ENCODE results near the gene PGA4.
"Not testable (repeated sequence)": the region's sequence is repeated elsewhere in the genome, so short reads cannot be mapped to it uniquely, and the experiment has no call there.

PGA4 gene

GRCh38 chr11:61194981-61195695 is 27.0 kb upstream of the PGA4 start:
- TF ChIP-seq POLR2A (IDR thresholded peaks at IDR 0.05; ENCODE audit: low read depth, low read length) = no peak
- no peak for DNase-seq (ENCODE audit: insufficient read length, low spot score)
- no peak for FAIRE-seq

GRCh38 chr11:61195719-61196118 is 26.4 kb upstream of the PGA4 start:
- no peak for FAIRE-seq
- no peak for DNase-seq (ENCODE audit: insufficient read length, low spot score)

GRCh38 chr11:61198361-61198760 is 23.8 kb upstream of the PGA4 start:
- FAIRE-seq = no peak

More at GRCh38 chr11:61195719-61196118, 26.4 kb upstream of the PGA4 start:
- TF ChIP-seq POLR2A (IDR thresholded peaks at IDR 0.05; ENCODE audit: low read depth, low read length) = no peak

GRCh38 chr11:61198948-61199523 is 23.1 kb upstream of the PGA4 start:
- TF ChIP-seq POLR2A (IDR thresholded peaks at IDR 0.05; ENCODE audit: low read depth, low read length) = no peak
- DNase-seq (ENCODE audit: insufficient read length, low spot score) = no peak
- FAIRE-seq = no peak

More at GRCh38 chr11:61198361-61198760, 23.8 kb upstream of the PGA4 start:
- no peak for TF ChIP-seq POLR2A (IDR thresholded peaks at IDR 0.05; ENCODE audit: low read depth, low read length)
- DNase-seq (ENCODE audit: insufficient read length, low spot score) = no peak

DNA sequence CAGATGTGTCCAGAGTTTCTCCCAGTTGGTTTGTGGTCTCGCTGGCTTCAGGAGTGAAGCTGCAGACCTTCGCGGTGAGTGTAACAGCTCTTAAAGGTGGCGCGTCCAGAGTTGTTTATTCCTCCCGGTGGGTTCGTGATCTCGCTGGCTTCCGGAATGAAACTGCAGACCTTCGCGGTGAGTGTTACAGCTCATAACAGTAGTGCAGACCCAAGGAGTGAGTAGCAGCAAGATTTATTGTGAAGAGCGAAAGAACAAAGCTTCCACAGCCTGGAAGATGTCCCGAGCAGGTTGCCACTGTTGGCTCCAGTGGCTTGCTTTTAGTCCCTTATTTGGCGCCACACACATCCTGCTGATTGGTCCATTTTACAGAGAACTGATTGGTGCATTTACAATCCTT is 20.7 kb upstream of the PGA4 start:
- DNase-seq (ENCODE audit: insufficient read length, low spot score) = no peak
- FAIRE-seq = no peak

DNA sequence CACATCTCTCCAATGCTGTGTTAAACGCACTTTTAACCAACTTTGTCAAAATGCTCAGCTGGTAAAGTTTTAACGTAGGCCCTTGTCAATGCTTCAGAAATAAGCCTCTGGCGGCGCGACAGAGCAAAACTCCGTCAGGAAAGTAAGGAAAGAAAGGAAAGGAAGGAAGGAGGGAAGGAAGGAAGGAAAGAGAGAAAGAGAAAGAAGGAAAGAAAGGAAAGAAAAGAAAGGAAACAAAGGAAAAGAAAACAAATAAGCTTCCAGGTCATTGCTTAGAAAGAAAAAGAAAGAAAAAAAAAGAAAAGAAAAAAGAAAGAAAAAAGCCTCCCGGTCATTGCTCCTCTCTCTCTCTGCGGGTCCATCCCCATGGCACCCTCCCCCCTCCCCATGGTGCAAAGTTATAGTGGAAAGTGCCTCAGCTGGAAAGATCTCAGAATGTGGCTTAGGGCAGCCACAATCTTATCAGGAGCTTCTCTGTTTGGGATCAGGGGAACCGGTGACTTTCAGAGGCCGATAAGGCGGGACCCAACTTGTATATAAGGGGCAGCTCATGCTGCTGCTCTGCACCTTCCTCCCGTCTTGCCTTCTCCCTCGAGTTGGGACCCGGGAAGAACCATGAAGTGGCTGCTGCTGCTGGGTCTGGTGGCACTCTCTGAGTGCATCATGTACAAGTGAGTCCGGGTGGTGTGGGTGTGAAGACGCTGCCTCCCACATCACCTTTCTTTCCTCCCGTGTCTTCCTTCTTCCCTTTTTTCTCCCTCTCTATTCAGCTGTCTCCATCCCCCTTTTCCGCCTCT is 19.0 kb upstream of the PGA4 start, which contains the start of gene PGA3:
TSS of gene PGA3 (plus strand) at position 566 of the 797 bp plus-strand sequence. CDS start at position 616, 50 bp downstream.
- not testable (repeated sequence) for DNase-seq (ENCODE audit: insufficient read length, low spot score); FAIRE-seq

More for the DNA sequence above, 20.7 kb upstream of the PGA4 start:
- TF ChIP-seq POLR2A (IDR thresholded peaks at IDR 0.05; ENCODE audit: low read depth, low read length) = no peak

DNA sequence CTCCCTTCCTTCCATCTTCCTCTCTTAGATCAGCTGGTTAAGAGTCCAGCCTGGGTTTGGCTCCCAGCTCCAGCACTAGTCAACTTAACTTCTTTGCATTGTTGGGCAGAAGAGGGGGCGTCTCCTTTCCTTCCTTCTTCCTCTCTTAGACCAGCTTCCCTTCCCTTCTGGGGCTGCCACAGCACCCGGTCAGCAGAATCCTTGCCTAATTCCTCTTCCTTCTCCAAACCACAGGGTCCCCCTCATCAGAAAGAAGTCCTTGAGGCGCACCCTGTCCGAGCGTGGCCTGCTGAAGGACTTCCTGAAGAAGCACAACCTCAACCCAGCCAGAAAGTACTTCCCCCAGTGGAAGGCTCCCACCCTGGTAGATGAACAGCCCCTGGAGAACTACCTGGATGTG is 18.3 kb upstream of the PGA4 start:
- FAIRE-seq = not testable (repeated sequence)

GRCh38 chr11:61204502-61205059 is 17.6 kb upstream of the PGA4 start:
- DNase-seq (ENCODE audit: insufficient read length, low spot score) = not testable (repeated sequence)

More for the DNA sequence above, 18.3 kb upstream of the PGA4 start:
- DNase-seq (ENCODE audit: insufficient read length, low spot score) = not testable (repeated sequence)

DNA sequence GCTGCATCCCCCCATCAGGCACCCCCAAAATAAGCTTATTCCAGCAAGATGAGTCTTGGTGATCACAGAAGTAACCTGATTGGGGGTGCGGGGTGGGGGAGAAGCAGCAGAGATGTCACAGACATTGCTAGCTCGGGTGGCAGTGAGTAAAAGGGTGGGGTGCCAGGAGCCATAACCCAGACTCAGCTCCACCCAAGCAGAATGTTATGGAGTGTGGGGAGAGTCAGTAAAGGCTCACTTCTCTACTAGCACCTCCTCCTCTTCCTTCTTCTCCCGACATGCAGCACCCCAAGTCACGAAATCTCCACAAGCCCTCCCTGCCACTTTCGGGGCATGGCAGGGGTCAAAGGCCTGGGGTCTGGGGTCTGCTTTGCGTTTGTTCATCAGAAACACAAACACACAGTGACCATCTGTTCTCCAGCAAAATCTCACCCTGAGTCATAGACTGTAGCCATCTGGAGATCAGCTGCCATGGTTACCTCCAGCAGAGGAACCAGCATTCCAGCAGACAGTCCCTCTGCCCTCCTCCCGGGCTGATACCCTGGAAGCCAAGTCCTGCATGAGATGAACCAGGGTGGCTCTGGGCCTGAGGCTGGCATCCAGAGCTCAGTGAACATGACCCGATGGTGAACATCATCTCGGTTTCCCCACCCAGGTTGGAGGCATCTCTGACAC is 14.4 kb upstream of the PGA4 start:
- not testable (repeated sequence) for FAIRE-seq; DNase-seq (ENCODE audit: insufficient read length, low spot score)

More at GRCh38 chr11:61204502-61205059, 17.6 kb upstream of the PGA4 start:
- FAIRE-seq = not testable (repeated sequence)

DNA sequence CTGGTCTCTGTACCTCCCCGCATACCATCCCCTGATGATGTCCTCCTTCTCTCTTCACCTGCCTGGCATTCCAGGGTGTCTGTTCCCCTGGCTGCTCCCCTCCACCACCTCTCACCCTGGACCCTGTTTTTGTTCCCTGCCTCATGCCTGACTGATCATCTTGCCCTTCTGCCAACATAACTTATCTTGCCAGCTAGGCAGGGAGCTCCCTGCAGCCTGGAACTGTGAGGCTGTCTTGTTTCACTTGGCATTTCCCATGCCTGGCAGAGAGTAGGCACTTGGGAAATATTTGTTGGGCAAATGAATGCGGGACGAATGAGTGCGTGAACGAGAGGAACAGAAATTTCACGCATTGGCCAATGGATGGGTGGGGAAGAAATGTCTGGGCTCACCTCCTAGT is 11.5 kb upstream of the PGA4 start:
- not testable (repeated sequence) for FAIRE-seq; DNase-seq (ENCODE audit: insufficient read length, low spot score)

GRCh38 chr11:61211327-61211952 is 10.7 kb upstream of the PGA4 start:
- not testable (repeated sequence) for FAIRE-seq

DNA sequence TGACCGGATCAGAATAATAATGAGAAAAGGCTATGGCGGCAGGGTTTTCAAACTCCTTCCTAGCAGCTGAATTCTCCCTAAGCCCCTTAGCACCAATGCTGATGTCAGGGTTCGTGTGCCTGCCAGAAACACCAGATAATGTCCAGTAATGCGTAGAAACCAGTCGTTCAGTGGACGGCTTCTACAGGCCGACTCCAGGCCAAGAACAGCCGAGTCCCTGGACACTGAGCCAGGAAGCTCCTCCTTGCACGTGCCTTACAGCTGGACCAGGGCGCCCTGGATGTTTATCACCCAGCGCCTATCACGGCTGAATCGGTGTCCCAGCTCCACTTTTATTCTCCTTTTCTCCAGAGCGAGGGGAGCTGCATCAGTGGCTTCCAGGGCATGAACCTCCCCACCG is 9.9 kb upstream of the PGA4 start:
- not testable (repeated sequence) for FAIRE-seq; DNase-seq (ENCODE audit: insufficient read length, low spot score)

More at GRCh38 chr11:61211327-61211952, 10.7 kb upstream of the PGA4 start:
- DNase-seq (ENCODE audit: insufficient read length, low spot score) = not testable (repeated sequence)

GRCh38 chr11:61213711-61214324 is 8.3 kb upstream of the PGA4 start:
- not testable (repeated sequence) for DNase-seq (ENCODE audit: insufficient read length, low spot score); FAIRE-seq

- FAIRE-seq; DNase-seq (ENCODE audit: insufficient read length, low spot score): not testable (repeated sequence)
Observed at GRCh38 chr11:61218306-61218705, 3.8 kb upstream of the PGA4 start.

DNA sequence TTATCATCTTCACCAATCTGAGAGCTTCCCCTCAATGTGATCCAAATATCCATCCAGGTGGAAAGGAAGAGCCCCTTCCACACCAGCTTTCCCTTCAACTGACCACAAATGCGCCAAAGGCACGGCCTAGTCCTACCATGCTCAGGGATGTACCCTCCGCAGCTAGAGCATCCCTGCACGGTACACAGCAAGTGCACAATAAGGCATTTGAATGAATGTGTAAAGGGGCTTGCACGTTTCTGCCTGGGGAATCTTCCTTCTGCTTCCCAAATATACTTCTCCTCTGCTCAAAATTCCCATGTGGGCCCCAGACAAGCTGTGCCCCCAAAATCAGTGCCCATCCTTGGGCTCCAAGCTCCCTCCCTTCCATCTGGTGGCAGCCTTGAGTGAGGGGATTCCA is 3.1 kb upstream of the PGA4 start:
- FAIRE-seq; DNase-seq (ENCODE audit: insufficient read length, low spot score): not testable (repeated sequence)

GRCh38 chr11:61222692-61223091 is 545 bp downstream of the PGA4 start:
- not testable (repeated sequence) for FAIRE-seq; DNase-seq (ENCODE audit: insufficient read length, low spot score)

DNA sequence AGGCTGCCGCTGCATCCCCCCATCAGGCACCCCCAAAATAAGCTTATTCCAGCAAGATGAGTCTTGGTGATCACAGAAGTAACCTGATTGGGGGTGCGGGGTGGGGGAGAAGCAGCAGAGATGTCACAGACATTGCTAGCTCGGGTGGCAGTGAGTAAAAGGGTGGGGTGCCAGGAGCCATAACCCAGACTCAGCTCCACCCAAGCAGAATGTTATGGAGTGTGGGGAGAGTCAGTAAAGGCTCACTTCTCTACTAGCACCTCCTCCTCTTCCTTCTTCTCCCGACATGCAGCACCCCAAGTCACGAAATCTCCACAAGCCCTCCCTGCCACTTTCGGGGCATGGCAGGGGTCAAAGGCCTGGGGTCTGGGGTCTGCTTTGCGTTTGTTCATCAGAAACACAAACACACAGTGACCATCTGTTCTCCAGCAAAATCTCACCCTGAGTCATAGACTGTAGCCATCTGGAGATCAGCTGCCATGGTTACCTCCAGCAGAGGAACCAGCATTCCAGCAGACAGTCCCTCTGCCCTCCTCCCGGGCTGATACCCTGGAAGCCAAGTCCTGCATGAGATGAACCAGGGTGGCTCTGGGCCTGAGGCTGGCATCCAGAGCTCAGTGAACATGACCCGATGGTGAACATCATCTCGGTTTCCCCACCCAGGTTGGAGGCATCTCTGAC is 4.5 kb downstream of the PGA4 start:
- not testable (repeated sequence) for FAIRE-seq; DNase-seq (ENCODE audit: insufficient read length, low spot score)

DNA sequence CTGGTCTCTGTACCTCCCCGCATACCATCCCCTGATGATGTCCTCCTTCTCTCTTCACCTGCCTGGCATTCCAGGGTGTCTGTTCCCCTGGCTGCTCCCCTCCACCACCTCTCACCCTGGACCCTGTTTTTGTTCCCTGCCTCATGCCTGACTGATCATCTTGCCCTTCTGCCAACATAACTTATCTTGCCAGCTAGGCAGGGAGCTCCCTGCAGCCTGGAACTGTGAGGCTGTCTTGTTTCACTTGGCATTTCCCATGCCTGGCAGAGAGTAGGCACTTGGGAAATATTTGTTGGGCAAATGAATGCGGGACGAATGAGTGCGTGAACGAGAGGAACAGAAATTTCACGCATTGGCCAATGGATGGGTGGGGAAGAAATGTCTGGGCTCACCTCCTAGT is 7.3 kb downstream of the PGA4 start:
- not testable (repeated sequence) for FAIRE-seq; DNase-seq (ENCODE audit: insufficient read length, low spot score)
